Measurements from ENCODE around the gene KRABD2.
"Not testable (repeated sequence)": the region's sequence is repeated elsewhere in the genome, so short reads cannot be mapped to it uniquely, and the experiment has no call there.

The KRABD2 gene

DNA sequence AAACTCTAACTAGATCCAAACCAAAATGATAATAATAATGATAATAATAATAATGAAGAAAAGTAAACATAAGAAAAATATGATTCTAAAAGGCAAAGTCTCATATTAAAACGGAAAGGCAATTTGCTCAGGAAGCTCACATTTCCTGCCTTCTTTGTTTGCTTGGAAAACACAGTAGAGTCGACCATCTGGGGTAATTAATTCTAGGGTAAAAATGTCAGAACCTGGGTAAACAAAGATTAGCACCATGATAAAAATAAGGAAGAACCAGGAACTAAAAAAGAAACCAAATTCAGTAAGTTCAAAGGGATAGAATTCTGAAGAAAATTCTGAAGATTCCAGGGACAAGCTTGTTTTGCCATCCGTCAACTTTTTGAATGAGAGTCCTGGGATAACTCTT lies 16.2 kb downstream of the KRABD2 start:
- DNase-seq, result no peak

DNA sequence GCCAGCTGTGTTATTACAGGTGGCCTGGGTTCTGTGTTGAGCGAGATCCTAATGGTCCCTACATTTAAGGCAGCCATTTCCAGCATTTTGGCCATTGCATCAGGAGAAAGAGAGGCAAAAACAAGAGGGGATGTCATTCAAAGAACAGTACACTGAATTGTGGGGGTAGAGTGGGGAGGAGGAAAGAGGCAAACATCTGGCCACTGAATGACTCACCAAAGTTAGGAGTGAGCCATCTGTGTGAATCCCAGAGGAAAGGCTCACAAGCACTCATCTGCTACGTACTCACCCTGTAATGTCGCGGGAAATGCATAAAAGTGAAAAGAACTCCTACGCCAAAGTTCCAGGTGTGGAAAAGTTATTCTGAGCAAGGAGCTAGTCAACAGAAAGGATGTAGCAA lies 16.7 kb downstream of the KRABD2 start:
- DNase-seq, result no peak

DNA sequence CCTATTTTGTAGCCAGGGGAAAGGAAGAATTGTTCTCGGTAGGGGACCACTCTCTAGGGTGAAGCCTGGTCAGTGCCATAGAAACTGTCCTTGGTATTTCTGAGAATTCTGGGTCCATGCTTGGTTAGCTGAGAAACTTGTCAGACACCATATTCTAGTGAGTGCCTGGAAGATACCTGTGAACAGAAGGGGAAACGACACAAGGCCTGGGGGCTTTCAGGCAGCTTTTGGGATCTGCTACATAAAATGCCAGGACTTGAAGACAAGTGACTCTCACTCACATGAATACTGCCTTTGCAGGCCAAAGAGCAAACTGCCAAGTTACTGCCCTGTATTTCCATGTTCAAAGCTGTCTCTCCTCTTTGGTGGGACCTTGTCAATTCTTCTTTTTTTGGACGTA lies 18.6 kb downstream of the KRABD2 start:
- no peak for DNase-seq

DNA sequence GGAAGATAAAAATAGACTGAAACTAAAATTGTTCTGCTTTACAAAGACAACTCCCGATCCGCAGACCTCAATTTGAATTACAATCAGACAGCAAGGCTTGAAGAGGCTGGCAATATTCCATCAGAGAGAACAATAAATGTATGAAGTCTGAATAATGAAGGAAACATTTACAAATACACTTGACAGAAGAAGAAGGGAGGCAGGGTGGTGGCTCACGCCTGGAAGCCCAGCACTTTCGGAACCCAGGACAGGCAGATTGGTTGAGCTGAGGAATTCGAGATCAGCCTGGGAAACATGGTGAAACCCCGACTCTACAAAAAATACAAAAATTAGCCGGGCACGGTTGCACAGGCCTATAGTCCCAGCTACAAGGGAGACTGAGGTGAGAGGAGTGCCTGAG lies 22.3 kb downstream of the KRABD2 start:
- DNase-seq, result no peak

DNA sequence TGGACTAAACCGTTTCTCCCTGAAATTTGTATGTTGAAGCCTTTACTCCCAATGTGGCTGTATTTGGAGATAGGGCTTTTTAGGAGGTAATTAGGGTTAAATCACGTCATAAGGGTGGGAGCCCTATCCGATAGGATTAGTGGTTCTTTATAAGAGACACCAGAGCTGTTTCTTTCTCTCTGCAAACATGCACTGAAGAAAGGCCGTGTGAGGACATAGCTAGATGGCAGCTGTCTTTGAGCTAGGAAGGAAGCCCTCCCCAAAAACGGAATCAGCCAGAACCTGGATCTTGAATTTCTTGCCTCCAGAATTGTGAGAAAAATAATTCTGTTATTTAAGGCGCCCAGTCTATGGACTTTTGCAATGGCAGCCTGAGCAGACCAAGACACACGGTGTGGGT lies 22.8 kb downstream of the KRABD2 start:
- no peak for DNase-seq

DNA sequence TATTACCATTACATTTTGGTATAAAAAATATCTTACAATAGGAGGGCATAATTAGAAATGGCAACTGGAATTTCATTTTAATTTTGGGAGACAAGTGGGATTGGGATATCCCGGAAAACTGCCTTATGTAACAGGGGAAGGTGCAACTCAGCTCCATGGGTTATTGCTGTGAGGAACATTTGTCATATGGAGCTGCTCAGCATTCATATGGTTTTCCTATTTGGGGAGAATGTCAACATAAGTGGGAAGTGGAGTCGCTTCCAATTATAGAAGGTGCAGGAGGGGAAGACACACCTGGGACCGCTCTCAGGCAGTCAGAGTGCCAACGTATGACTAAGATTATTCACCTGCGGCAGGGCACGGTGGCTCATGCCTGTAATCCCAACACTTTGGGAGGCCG lies 26.2 kb downstream of the KRABD2 start:
- no peak for DNase-seq

GRCh38 chr17:8347001-8347400 lies 29.5 kb downstream of the KRABD2 start:
- not testable (repeated sequence) for DNase-seq

- DNase-seq, result no peak
Measured at GRCh38 chr17:8345951-8346665, 30.4 kb downstream of the KRABD2 start.

DNA sequence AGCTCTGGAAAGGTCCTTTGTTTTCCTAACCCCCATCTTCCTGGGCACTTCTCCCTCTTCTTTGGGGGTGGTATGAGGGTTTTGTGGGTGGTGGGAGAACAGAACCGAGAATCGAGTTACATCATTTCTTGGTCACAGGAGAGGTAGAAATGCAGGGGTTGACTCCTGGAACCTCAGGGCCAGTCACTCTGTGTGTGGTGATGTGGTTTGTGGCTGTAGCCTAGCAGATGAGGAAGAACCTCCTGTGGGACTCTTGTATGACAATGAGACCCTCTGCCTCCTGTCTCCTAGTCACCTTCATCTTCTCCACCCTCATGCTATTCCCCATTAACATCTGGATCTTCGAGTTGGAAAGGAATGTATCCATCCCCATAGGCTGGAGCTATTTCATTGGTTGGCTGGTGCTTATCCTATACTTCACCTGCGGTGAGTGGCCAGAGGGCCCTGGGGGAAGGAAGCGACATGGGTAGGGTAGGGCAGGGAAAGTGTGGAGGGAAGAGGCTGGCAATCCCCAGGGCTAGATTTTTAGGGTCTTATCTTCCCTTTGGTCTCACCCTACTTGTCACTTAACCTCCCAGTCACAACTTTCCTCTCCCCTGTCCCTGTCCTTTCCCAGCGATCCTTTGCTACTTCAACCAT lies 31.3 kb downstream of the KRABD2 start:
- no peak for DNase-seq

GRCh38 chr17:8341456-8341855 lies 35.0 kb downstream of the KRABD2 start:
- no peak for DNase-seq

DNA sequence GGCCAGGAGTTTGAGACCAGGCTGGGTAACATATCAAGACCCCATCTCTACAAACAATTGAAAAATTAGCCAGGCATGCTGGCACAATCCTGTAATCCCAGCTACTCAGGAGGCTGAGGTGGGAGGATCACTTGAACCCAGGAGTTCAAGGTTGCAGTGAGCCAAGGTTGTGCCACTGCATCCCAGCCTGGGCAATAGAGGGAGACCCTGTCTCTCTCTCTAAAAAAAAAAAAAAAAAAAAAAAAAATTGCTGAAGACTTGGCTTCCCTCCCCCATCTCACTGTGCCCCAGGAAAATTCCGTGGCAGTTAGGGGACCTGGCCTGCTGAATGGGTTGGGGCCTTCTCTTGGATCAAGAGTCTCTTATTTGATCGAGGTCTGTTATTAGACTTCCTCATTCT lies 37.0 kb downstream of the KRABD2 start, which contains the start of gene ODF4:
Gene ODF4, plus strand, starts transcription at position 301 of the 400 bp plus-strand sequence. CDS start 212 bp downstream, outside the sequence.
- no peak for DNase-seq

DNA sequence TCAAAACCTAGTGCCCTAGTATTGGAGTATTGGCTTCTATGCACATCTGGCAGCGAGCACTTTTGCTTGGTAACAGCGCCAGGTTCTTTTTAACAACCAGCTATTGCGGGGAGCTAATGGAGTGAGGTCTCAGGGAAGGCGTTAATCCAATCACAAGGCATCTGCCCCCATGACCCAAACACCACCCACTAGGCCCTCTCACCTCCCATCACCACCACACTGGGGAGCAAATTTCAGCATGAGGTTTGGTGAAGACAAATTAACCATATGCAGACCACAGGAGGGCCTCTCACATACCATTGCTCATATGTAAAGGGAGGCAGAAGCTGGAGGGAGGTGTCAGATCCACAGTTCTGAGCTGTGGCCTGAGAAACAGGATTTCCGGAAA lies 37.8 kb downstream of the KRABD2 start:
- DNase-seq, result no peak

- DNase-seq, result no peak
Measured at GRCh38 chr17:8337802-8338752, 38.4 kb downstream of the KRABD2 start.

DNA sequence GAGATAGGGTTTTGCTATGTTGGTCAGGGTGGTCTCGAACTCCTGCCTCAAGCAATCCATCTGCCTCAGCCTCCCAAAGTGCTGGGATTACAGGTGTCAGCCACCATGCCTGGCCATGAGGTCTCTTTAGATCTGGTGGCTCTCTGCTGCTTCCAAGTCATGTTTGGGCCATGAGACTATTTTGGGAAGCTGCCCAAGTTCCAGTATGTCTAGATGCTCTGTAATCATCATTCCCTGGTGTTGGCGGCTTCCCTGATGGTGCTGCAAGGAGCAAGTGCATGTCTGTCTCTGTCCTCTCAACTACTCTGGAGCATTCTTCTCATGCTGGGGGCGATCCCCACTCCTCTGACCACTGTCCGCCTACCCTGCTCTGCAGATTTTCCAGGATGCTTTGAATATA lies 43.2 kb downstream of the KRABD2 start:
- DNase-seq, result no peak

GRCh38 chr17:8332688-8333087 lies 43.8 kb downstream of the KRABD2 start:
- DNase-seq, result no peak

- no peak for DNase-seq
Measured at GRCh38 chr17:8332128-8332527, 44.4 kb downstream of the KRABD2 start.

GRCh38 chr17:8327303-8327649 lies 49.2 kb downstream of the KRABD2 start:
- no peak for DNase-seq

Measured in stimulated activated CD4-positive, alpha-beta T cell treated with anti-CD3 and anti-CD28 coated beads, Interleukin-12 subunit alpha, Interleukin-12 subunit beta, amount 100 ng/mL, for 4 hours (primary cell).